WTC11 (cell line): ENCODE measurements around the gene DRAXIN. TPM values are rescaled to one million over a fixed set of nuclear protein-coding genes. Genes with fewer than 3 reads are reported as not detected.

Experiments used
- ATAC-seq: fragments of 200-7000 bp; cut with Tn5 transposase; 2 replicates; pipeline ENCODE4 v1.10.0; 2021; ENCODE audit warnings: mild to moderate bottlenecking, moderate library complexity
- CTCF ChIA-PET: fragments of 300-600 bp; sonication (Branson Sonifier 250); formaldehyde crosslinking; loops from one replicate; lab custom pipeline; 2021; ENCODE audit warnings: antibody characterized with exemption; lab: Charles Lee
- POLR2A ChIA-PET: fragments of 350-600 bp; sonication (Branson Sonifier 250); formaldehyde crosslinking; loops from one replicate; lab custom pipeline; 2021; ENCODE audit warnings: antibody characterized with exemption; lab: Charles Lee
- DNase-seq: peaks from one replicate; pipeline ENCODE4 v3.0.0; 2021; ENCODE audit warnings: low spot score
- H3K27ac Mint-ChIP-seq: 2 replicates; pipeline ENCODE4 v1.8.0; 2021; ENCODE audit warnings: mixed read lengths
- H3K27me3 Mint-ChIP-seq: 2 replicates; pipeline ENCODE4 v1.8.0; 2021; ENCODE audit warnings: low read depth, mild to moderate bottlenecking, moderate library complexity, mixed read lengths
- H3K36me3 Mint-ChIP-seq: 2 replicates; pipeline ENCODE4 v1.8.0; 2021; ENCODE audit warnings: mixed read lengths
- H3K4me1 Mint-ChIP-seq: 2 replicates; pipeline ENCODE4 v1.8.0; 2022; ENCODE audit warnings: mixed read lengths
- H3K4me3 Mint-ChIP-seq: 2 replicates; pipeline ENCODE4 v1.8.0; 2021; ENCODE audit warnings: mild to moderate bottlenecking, moderate library complexity, mixed read lengths
- H3K9me3 Mint-ChIP-seq: 2 replicates; pipeline ENCODE4 v1.8.0; 2021; ENCODE audit warnings: mixed read lengths
- AFF4 ChIP-seq: sonication (generic); formaldehyde crosslinking; IDR thresholded peaks from 2 replicates; pipeline ENCODE4 v1.8.1; 2023; ENCODE audit warnings: mild to moderate bottlenecking, missing genetic modification reagents, borderline replicate concordance
- AR ChIP-seq: fragments of 250-450 bp; sonication (Bioruptor Pico); IDR thresholded peaks from 2 replicates; pipeline ENCODE4 v1.9.0; 2021; ENCODE audit warnings: mild to moderate bottlenecking
- CTCF ChIP-seq: fragments of 200-600 bp; IDR thresholded peaks from 2 replicates; pipeline ENCODE4 v1.8.0; 2022; ENCODE audit warnings: antibody characterized with exemption
- ELF4 ChIP-seq: sonication (generic); formaldehyde crosslinking; IDR thresholded peaks from 2 replicates; pipeline ENCODE4 v1.8.1; 2022; ENCODE audit warnings: low read depth, mild to moderate bottlenecking, moderate library complexity, missing genetic modification reagents
- GRHL2 ChIP-seq: fragments of 250-450 bp; sonication (Bioruptor Pico); IDR thresholded peaks from 2 replicates; pipeline ENCODE4 v1.8.0; 2022; ENCODE audit warnings: mild to moderate bottlenecking, moderate library complexity; ENCODE audit not compliant: insufficient replicate concordance, severe bottlenecking
- MYBL2 ChIP-seq: sonication (generic); formaldehyde crosslinking; IDR thresholded peaks from 2 replicates; pipeline ENCODE4 v1.8.1; 2023; ENCODE audit warnings: mild to moderate bottlenecking, moderate library complexity, missing genetic modification reagents
- NR1H2 ChIP-seq: sonication (generic); formaldehyde crosslinking; IDR thresholded peaks from 2 replicates; pipeline ENCODE4 v1.9.0; 2021; ENCODE audit warnings: mild to moderate bottlenecking, moderate library complexity, missing genetic modification reagents
- OVOL2 ChIP-seq: fragments of 250-450 bp; sonication (Bioruptor Pico); IDR thresholded peaks from 2 replicates; pipeline ENCODE4 v1.9.0; 2021; ENCODE audit warnings: mild to moderate bottlenecking, borderline replicate concordance
- TCF7 ChIP-seq: sonication (generic); formaldehyde crosslinking; IDR thresholded peaks from 2 replicates; pipeline ENCODE4 v1.8.0; 2022; ENCODE audit warnings: mild to moderate bottlenecking, low read depth, missing genetic modification reagents, moderate library complexity
- USF2 ChIP-seq: sonication (generic); formaldehyde crosslinking; IDR thresholded peaks from 2 replicates; pipeline ENCODE4 v1.8.1; 2023; ENCODE audit warnings: mild to moderate bottlenecking, missing genetic modification reagents, moderate library complexity
- ZNF416 ChIP-seq: fragments of 250-450 bp; sonication (Bioruptor Pico); IDR thresholded peaks from 2 replicates; pipeline ENCODE4 v1.9.0; 2021; ENCODE audit warnings: mild to moderate bottlenecking, inconsistent platforms
- total RNA-seq: library from RNA; stranded (reverse); gene quantifications from 3 replicates; pipeline ENCODE4 v1.2.3, GENCODE V29; 2021
- TF ChIP-seq, protein P1 (sequence below): sonication (generic); formaldehyde crosslinking; IDR thresholded peaks from 2 replicates; pipeline ENCODE4 v1.8.0; 2022; ENCODE audit warnings: mild to moderate bottlenecking, missing genetic modification reagents
- TF ChIP-seq, protein P2 (sequence below): sonication (generic); formaldehyde crosslinking; IDR thresholded peaks from 2 replicates; pipeline ENCODE4 v1.8.0; 2022; ENCODE audit warnings: mild to moderate bottlenecking, missing genetic modification reagents
- TF ChIP-seq, protein P3 (sequence below): sonication (generic); formaldehyde crosslinking; IDR thresholded peaks from 2 replicates; pipeline ENCODE4 v1.8.1; 2023; ENCODE audit warnings: mild to moderate bottlenecking, moderate library complexity, missing genetic modification reagents

DRAXIN gene
- total RNA-seq, 1 experiment from 2014 or later, result 12.0 TPM

DNA sequence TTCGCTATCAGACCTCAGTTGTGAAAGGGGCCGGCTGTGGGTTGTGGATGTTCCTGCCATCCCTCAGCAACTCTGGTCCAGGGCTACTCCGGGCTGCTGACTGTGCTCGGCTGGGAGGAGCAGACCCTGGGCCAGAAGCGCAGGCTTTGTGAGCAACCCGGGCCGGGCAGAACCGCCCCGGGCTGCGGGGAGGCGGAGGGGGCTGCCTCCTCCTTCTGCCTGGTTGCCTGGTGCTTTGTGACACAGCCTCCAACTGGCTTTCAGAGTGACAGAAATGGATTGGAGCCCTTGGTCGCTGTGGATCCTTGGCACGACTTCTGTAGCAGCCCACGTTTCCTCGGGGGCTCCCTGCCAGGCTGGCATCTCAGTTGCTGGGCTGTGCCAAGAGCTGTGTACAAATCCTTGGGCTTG lies 10.0 kb downstream of the DRAXIN start (continued):
- TF ChIP-seq AR (CRISPR knock-in tag), result no peak
- TF ChIP-seq TCF7 (CRISPR knock-in tag), result no peak
- TF ChIP-seq AFF4 (CRISPR knock-in tag), result no peak
- TF ChIP-seq, protein P1, sequence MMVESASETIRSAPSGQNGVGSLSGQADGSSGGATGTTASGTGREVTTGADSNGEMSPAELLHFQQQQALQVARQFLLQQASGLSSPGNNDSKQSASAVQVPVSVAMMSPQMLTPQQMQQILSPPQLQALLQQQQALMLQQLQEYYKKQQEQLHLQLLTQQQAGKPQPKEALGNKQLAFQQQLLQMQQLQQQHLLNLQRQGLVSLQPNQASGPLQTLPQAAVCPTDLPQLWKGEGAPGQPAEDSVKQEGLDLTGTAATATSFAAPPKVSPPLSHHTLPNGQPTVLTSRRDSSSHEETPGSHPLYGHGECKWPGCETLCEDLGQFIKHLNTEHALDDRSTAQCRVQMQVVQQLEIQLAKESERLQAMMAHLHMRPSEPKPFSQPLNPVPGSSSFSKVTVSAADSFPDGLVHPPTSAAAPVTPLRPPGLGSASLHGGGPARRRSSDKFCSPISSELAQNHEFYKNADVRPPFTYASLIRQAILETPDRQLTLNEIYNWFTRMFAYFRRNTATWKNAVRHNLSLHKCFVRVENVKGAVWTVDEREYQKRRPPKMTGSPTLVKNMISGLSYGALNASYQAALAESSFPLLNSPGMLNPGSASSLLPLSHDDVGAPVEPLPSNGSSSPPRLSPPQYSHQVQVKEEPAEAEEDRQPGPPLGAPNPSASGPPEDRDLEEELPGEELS (CRISPR knock-in tag), result no peak
- TF ChIP-seq MYBL2 (CRISPR knock-in tag), result no peak
- no peak for TF ChIP-seq ELF4 (CRISPR knock-in tag)
- TF ChIP-seq USF2 (CRISPR knock-in tag), result no peak
- no peak for TF ChIP-seq GRHL2 (CRISPR knock-in tag)

- Mint-ChIP-seq H3K36me3 (no peaks in the 10 kb centered on the region), H3K4me3 (no peak overlapping the region), H3K4me1 (peaks cover 50% of the 10 kb centered on the region), H3K27me3 (no peaks in the 10 kb centered on the region), H3K27ac (no peak overlapping the region), H3K9me3 (no peaks in the 10 kb centered on the region)
- ATAC-seq (no peak), DNase-seq (no peak)
- no peak for TF ChIP-seq OVOL2 (CRISPR knock-in tag)
- no peak for TF ChIP-seq NR1H2 (CRISPR knock-in tag)
- TF ChIP-seq CTCF, result no peak
- TF ChIP-seq, protein P2, sequence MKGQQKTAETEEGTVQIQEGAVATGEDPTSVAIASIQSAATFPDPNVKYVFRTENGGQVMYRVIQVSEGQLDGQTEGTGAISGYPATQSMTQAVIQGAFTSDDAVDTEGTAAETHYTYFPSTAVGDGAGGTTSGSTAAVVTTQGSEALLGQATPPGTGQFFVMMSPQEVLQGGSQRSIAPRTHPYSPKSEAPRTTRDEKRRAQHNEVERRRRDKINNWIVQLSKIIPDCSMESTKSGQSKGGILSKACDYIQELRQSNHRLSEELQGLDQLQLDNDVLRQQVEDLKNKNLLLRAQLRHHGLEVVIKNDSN, result no peak
- no peak for TF ChIP-seq ZNF416 (CRISPR knock-in tag)
- TF ChIP-seq, protein P3, sequence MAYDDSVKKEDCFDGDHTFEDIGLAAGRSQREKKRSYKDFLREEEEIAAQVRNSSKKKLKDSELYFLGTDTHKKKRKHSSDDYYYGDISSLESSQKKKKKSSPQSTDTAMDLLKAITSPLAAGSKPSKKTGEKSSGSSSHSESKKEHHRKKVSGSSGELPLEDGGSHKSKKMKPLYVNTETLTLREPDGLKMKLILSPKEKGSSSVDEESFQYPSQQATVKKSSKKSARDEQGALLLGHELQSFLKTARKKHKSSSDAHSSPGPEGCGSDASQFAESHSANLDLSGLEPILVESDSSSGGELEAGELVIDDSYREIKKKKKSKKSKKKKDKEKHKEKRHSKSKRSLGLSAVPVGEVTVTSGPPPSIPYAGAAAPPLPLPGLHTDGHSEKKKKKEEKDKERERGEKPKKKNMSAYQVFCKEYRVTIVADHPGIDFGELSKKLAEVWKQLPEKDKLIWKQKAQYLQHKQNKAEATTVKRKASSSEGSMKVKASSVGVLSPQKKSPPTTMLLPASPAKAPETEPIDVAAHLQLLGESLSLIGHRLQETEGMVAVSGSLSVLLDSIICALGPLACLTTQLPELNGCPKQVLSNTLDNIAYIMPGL (CRISPR knock-in tag), result no peak
- ChIA-PET CTCF (interaction anchor here (2.4 kb wide), 1 partner anchor 17 kb away, joined by 9 read pairs; no protein-coding TSS in a partner anchor), POLR2A (no interaction called here)
These were observed 10.7 kb downstream of the DRAXIN start for GRCh38 chr1:11701981-11702803.
